ENCODE results near the gene GTPBP3. TPM values are rescaled to one million over a fixed set of nuclear protein-coding genes. Genes with fewer than 3 reads are reported as not detected.

The GTPBP3 gene
- polyA plus RNA-seq, 3 donors, result 1.0 to 22.0 (median 1.7) TPM

DNA sequence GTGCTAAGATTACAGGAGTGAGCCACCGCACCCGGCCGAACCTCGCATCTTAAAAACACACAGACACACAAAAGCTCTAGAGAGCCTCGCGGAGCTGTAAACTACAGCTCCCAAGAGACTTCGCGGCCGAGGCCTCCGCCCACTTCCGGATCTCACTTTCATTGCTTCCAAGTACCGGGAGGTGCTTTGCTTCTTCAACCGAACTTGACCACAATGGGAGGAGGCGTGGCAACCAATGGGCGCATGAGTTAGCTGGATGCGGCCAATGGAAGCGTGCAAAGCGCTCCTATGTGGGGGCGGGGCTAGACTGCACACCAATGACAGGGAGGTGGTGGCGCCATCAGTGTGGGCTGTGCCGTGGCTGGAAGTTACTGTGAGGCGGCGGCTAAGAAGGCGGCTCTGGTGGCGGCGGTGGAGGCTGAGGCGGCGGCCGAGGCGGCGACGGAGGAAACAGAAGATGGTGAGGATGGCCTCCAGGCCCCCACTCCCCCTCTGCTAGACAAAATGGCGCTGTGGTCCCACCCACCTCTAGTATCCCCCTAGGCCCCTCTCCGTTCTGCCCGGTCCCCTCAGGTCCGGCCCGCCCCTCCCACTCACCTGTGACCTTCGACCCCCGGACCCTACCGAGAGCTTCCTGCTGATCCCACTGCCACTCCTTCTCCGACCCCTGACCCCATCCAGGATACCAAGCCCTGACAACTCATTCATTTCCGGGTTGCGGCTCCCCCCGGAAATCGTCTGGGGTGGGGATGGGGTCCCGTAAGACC lies 28.0 kb upstream of the GTPBP3 start, which contains the start of gene DDA1:
Gene DDA1 (plus strand): TSS at position 366 of the 767 bp plus-strand sequence. CDS start 92 bp downstream, at position 458.
- under 1% methylated on average over 33 of the region's 46 CpGs for WGBS (ENCODE audit: insufficient coverage)
- peak; percentile 100 for DNase-seq

More for the DNA sequence above, 28.0 kb upstream of the GTPBP3 start, which contains the start of gene DDA1:
- Mint-ChIP-seq H3K4me3 (peak within 1 kb of the TSS; percentile 88 to 91), H3K36me3 (peaks cover 15 to 26% of the 10 kb centered on the region in 2 donors), H3K27ac (peak within 1 kb of the TSS; percentile 79 to 94 (median 90)), H3K27me3 (ENCODE audit: low read depth in 3 of 3) (peaks cover 0 to 3% (median 0%) of the 10 kb centered on the region in 3 donors), H3K4me1 (peaks cover 34% of the 10 kb centered on the region), H3K9me3 (no peaks in the 10 kb centered on the region)
- intact Hi-C loops (cut with micrococcal nuclease), result no loop called here
- Histone ChIP-seq H3K27ac (ENCODE audit: low read depth in 1 of 2, low read length in 2 of 2) (peak within 1 kb of the TSS; percentile 53 to 86), H3K4me2 (replicated peaks; ENCODE audit: extremely low read depth, low read length, poor library complexity, severe bottlenecking) (peak within 1 kb of the TSS; percentile 90), H3K9ac (ENCODE audit: insufficient read depth, low read length, poor library complexity, severe bottlenecking) (peak within 1 kb of the TSS; percentile 81), H3K4me1 (ENCODE audit: control insufficient read depth in 1 of 2, insufficient read depth in 2 of 2, low read length in 2 of 2) (peaks cover 32 to 42% of the 10 kb centered on the region in 2 donors), H3K79me2 (ENCODE audit: insufficient read depth, low read length) (peaks cover 61% of the 10 kb centered on the region), H3K27me3 (ENCODE audit: control insufficient read depth in 2 of 2, insufficient read depth in 2 of 2, low read length in 2 of 2) (no peaks in the 10 kb centered on the region), H4K20me1 (ENCODE audit: insufficient read depth, low read length) (peaks cover 47% of the 10 kb centered on the region), H3K36me3 (replicated peaks in 1 of 2; ENCODE audit: control insufficient read depth in 1 of 2, insufficient read depth in 2 of 2, low read length in 2 of 2) (peaks cover 8 to 28% of the 10 kb centered on the region in 2 donors), H3K9me3 (replicated peaks in 1 of 2; ENCODE audit: control insufficient read depth in 1 of 2, insufficient read depth in 1 of 2, low read length in 2 of 2) (no peaks in the 10 kb centered on the region), H2AFZ (ENCODE audit: insufficient read depth, low read depth, low read length, poor library complexity, severe bottlenecking) (peak within 1 kb of the TSS; percentile 61), H3K4me3 (replicated peaks in 1 of 3; ENCODE audit: low read depth in 2 of 3, low read length in 3 of 3) (peak within 1 kb of the TSS; percentile 81 to 88 (median 82))
- TF ChIP-seq CTCF (IDR thresholded peaks at IDR 0.05), result no peak

All from CD14-positive monocyte (primary cell).